Activated CD4-positive, alpha-beta T cell treated with anti-CD3 and anti-CD28 coated beads for 36 hours (primary cell): ENCODE results near the gene DVL1. TPM values are rescaled to one million over a fixed set of nuclear protein-coding genes. Genes with fewer than 3 reads are reported as not detected.
A peak's percentile ranks its signal among the peaks of the same experiment; 100 is the strongest.

Experiments
- ATAC-seq: fragments of 200-7000 bp; cut with Tn5 transposase; one replicate; pipeline ENCODE4 v1.10.0; 2021; ENCODE audit warnings: mild to moderate bottlenecking, moderate library complexity
- CTCF ChIA-PET: fragments of 350-600 bp; sonication (Branson Sonifier 250); formaldehyde crosslinking; loops from one replicate; lab custom pipeline; 2021; ENCODE audit warnings: antibody characterized with exemption; lab: Charles Lee
- POLR2A ChIA-PET: fragments of 350-600 bp; sonication (Branson Sonifier 250); formaldehyde crosslinking; loops from one replicate; lab custom pipeline; 2021; ENCODE audit warnings: antibody characterized with exemption, inconsistent platforms; lab: Charles Lee
- DNase-seq: peaks from one replicate; pipeline ENCODE4 v3.0.0-alpha.2; 2020
- H3K27ac Mint-ChIP-seq: one replicate; pipeline ENCODE4 v1.8.0; 2021; ENCODE audit warnings: mixed read lengths
- H3K27me3 Mint-ChIP-seq: one replicate; pipeline ENCODE4 v1.8.0; 2021; ENCODE audit warnings: mixed read lengths
- H3K36me3 Mint-ChIP-seq: one replicate; pipeline ENCODE4 v1.8.0; 2021; ENCODE audit warnings: low read depth, mixed read lengths
- H3K4me1 Mint-ChIP-seq: one replicate; pipeline ENCODE4 v1.8.0; 2021; ENCODE audit warnings: mixed read lengths
- H3K4me3 Mint-ChIP-seq: one replicate; pipeline ENCODE4 v1.8.0; 2021; ENCODE audit warnings: mild to moderate bottlenecking, moderate library complexity, mixed read lengths
- H3K9me3 Mint-ChIP-seq: one replicate; pipeline ENCODE4 v1.8.0; 2021; ENCODE audit warnings: low read depth, mixed read lengths
- intact Hi-C, 2 experiments: fragments of 100-400 bp; cut with DNase I in 1 of 2; cut with micrococcal nuclease in 1 of 2; formaldehyde crosslinking; loops; one replicate each; pipeline versions ENCODE4 v1.14.2 to v1.15.1; 2022 to 2024; cut with DNase I, micrococcal nuclease
- total RNA-seq, 2 experiments: library from RNA; stranded (reverse); gene quantifications; one replicate each; pipeline ENCODE4 v1.2.3, GENCODE V29; 2021

The DVL1 gene
- total RNA-seq, 2 experiments from 2014 or later: 35.3 to 35.5 TPM

DNA sequence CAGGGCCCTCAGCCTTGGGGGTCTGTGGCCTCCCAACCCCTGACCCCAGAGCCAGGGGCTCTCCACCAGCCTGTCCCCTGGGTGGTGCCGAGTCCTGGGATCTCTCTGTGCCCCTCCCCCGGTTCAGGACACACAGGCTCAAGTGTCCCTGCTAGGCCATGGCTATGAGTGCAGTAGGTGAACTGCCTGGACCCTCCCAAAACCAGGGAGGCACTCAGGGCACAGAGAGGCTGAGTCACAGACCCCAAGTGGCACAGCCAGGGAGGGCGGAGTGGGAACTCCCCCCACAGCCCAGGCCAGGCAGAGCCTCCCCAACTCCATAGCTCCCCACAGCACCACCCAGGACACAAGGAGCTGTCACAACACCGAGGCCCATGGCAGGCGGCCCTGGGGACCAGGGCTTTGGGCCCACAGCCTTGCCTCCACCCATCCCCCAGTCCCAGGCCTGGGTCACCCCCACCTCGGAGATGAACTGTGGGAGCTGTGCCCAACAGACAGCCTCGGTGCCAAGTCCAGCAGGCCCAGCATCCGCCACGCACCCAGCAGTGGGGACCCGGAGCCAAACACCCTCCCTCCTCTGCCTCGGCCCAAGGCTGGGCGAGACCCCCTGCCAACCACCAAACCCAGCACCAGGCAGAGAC, 3.2 kb downstream of the DVL1 start:
- Mint-ChIP-seq H3K4me3 (no peak overlapping the region), H3K36me3 (peaks cover 6% of the 10 kb centered on the region), H3K27ac (no peak overlapping the region), H3K27me3 (no peaks in the 10 kb centered on the region), H3K4me1 (peaks cover 20% of the 10 kb centered on the region), H3K9me3 (no peaks in the 10 kb centered on the region)
- ChIA-PET POLR2A (interaction anchor here (0.7 kb wide), 1 partner anchor 14 kb away, joined by 3 read pairs; no protein-coding TSS in a partner anchor), CTCF (no interaction called here)
- intact Hi-C loops: no loop called here
- no peak for ATAC-seq
- DNase-seq: no peak

DNA sequence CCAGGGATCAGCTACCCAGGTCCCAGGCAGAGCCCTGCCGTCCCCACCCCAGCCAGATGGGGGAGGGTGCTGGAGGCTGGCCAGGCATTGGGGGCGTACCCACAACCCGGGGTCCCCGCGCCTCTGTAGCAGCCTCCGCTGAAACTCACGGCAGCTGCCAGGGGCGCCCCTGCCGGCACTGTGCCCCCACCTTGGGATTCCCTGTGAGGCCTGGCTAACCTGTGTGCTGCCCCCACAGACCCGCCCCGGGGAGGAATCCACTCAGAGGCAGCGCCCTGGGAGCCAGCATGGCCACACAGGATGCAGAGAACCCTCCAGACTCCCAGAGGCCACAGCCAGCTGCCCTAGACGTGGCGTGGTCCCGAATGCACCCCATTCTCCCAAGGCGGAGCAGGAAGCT, 3.8 kb downstream of the DVL1 start:
- peaks cover 20% of the 10 kb centered on the region for H3K4me1 Mint-ChIP-seq
- DNase-seq (no peak), ATAC-seq (no peak)
- ChIA-PET POLR2A (no interaction called here), CTCF (no interaction called here)
- no peaks in the 10 kb centered on the region for H3K9me3 Mint-ChIP-seq
- H3K27ac Mint-ChIP-seq: no peak overlapping the region
- H3K27me3 Mint-ChIP-seq: no peaks in the 10 kb centered on the region
- intact Hi-C loops: no loop called here
- H3K4me3 Mint-ChIP-seq: no peak overlapping the region
- H3K36me3 Mint-ChIP-seq: peaks cover 11% of the 10 kb centered on the region

DNA sequence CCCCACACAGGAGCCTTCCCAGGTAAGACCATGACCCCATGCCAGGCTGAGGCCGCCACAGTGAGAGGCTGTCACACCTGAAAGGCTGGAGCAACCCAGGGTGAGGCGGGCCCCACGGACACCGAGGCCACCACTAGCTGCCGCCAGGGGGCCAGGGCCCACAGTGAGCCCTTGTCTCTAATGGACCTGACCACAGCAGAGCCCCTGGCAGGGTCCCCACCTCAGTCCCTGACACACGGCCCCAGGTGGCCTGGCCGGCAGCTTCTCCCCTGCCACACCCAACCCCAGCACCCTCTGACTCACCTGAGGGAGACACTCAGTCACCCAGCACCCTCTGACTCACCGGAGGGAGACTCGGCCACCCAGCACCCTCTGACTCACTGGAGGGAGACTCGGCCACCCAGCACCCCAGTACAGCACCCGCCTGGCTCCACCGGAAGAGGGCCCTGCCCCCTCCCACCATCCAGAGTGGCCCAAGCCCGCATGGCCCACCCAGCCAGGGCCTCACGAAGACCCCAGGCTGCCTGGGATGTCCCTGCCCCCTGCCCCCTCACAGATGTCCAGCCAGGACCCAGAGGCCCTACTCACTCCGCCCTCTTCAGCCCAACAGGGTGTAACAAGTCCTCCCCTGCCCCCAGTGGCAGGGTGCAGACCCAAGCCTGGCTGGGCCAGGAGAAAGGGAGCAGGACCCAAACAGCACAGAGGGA, 4.4 kb downstream of the DVL1 start:
- intact Hi-C loops: no loop called here

DNA sequence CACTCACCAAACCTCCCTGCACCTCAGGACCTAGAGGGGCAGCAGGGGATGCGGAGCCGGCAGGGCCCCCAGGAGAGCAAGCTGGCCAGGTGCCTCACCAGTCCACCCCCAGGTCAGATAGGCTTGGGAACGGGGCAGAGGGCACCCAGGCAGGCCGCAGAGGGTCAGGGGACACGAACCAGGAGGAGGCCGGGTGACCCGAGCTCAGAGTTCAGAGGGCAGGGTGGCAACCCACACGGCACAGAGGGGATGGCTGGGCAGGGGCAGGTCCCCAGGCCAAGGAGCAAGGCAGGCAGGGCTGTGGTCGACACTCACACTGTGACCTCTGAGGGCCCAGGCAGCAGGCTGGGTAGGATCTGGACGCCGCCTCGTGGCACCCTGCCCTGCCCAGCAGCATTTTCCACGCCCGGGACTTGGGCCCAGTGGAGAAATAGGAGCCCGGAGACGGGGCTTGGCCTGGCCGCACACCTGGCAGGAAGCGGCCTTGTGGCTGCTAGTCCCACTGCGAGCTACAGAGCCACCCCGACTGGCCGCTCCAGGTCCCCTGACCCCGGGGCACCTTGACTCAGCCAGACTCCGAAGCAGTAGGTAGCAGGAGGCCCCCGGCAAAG, 5.3 kb downstream of the DVL1 start:
- CTCF ChIA-PET: no interaction called here
- POLR2A ChIA-PET: no interaction called here
- Mint-ChIP-seq H3K9me3 (no peaks in the 10 kb centered on the region), H3K36me3 (peaks cover 11% of the 10 kb centered on the region), H3K27ac (no peak overlapping the region), H3K4me3 (no peak overlapping the region), H3K4me1 (peaks cover 20% of the 10 kb centered on the region), H3K27me3 (no peaks in the 10 kb centered on the region)
- DNase-seq (no peak), ATAC-seq (no peak)
- intact Hi-C loops: no loop called here

More for the DNA sequence above, 4.4 kb downstream of the DVL1 start:
- H3K36me3 Mint-ChIP-seq: peaks cover 11% of the 10 kb centered on the region
- H3K9me3 Mint-ChIP-seq: no peaks in the 10 kb centered on the region
- H3K4me3 Mint-ChIP-seq: no peak overlapping the region
- DNase-seq (peak; percentile 82), ATAC-seq (peak; percentile 69)
- ChIA-PET CTCF (no interaction called here), POLR2A (no interaction called here)
- H3K4me1 Mint-ChIP-seq: peaks cover 20% of the 10 kb centered on the region
- no peaks in the 10 kb centered on the region for H3K27me3 Mint-ChIP-seq
- H3K27ac Mint-ChIP-seq: no peak overlapping the region

DNA sequence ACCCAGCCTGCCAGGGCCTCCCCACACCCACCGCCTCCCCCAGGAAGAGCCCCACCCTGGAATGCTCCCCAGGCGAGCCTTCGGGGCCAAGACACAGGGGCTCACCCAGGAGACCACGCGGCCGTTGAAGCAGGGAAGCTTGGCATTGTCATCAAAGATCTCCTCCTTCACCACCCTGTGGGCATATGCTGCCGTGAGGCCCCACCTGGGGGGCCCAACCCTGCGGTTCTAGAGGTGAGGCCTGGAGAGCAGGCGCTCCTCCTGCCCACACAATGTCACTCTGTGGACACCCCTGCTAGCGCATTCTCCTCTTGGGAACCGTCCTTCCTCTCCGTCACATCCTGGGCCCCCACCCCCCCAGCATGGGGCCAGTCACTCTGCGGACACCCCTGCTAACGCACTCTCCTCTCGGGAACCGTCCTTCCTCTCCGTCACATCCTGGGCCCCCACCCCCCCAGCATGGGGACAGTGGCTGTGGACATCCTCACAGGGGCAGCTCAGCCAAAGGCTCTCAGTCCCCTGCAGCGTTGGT, 6.6 kb downstream of the DVL1 start:
- H3K4me1 Mint-ChIP-seq: peaks cover 18% of the 10 kb centered on the region
- no peak overlapping the region for H3K27ac Mint-ChIP-seq
- ATAC-seq: no peak
- no peaks in the 10 kb centered on the region for H3K9me3 Mint-ChIP-seq
- CTCF ChIA-PET: no interaction called here
- H3K4me3 Mint-ChIP-seq: no peak overlapping the region
- intact Hi-C loops: no loop called here
- POLR2A ChIA-PET: no interaction called here
- DNase-seq: no peak
- H3K36me3 Mint-ChIP-seq: peaks cover 11% of the 10 kb centered on the region
- no peaks in the 10 kb centered on the region for H3K27me3 Mint-ChIP-seq

DNA sequence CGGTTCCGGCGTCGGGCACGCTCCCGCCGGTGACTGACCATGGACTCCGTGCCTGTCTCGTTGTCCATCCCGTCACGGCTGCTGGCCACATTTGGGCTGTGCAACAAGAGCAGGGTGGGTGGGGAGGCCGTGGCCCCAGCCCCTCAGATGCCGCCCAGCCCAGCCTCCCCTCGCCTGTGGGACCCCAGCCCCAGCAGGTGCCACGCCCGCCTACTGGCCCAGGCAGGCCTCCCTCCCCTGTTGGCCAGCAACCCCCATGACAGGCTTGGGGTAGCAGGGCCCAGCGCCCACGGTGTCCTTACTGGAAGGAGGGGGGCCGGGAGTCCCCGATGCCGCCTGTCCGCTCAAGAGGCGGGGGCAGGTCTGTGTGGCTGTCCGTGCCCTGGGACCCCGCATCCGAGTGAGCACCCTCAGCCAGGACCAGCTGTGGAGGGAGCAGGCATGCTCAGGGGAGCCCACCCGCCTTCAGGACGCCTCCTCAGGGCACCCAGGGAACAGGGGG, 7.1 kb downstream of the DVL1 start:
- H3K9me3 Mint-ChIP-seq: no peaks in the 10 kb centered on the region
- ChIA-PET POLR2A (no interaction called here), CTCF (no interaction called here)
- H3K36me3 Mint-ChIP-seq: peaks cover 11% of the 10 kb centered on the region
- H3K4me1 Mint-ChIP-seq: peaks cover 13% of the 10 kb centered on the region
- no peak overlapping the region for H3K4me3 Mint-ChIP-seq
- no peak overlapping the region for H3K27ac Mint-ChIP-seq
- DNase-seq (no peak), ATAC-seq (no peak)
- intact Hi-C loops: no loop called here
- no peaks in the 10 kb centered on the region for H3K27me3 Mint-ChIP-seq

DNA sequence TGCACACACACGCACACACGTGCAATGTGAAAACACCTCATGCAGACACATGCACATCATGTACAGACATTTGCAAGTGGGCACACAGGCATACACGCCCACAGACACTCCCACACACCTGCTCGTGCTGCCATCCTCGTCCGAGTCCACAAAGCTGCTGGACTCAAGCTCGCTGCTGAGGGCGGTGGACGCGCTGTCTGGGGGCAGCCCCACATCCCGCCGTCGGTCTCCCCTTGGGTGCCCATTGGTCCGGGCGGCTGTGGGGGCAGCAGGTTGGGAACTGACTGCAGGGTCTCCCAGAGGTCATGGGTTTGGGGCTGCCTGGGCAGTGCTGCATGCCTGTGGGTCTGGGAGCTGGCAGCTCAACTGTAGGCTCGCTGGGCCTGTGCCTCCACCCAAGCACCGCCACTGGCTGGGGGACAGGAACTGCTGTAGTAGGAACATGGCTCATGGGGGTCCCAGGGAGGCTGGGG, 7.6 kb downstream of the DVL1 start:
- H3K36me3 Mint-ChIP-seq: peaks cover 11% of the 10 kb centered on the region
- ChIA-PET POLR2A (no interaction called here), CTCF (no interaction called here)
- no peak overlapping the region for H3K27ac Mint-ChIP-seq
- no peak overlapping the region for H3K4me3 Mint-ChIP-seq
- H3K4me1 Mint-ChIP-seq: peaks cover 8% of the 10 kb centered on the region
- intact Hi-C loops: no loop called here
- no peaks in the 10 kb centered on the region for H3K27me3 Mint-ChIP-seq
- no peak for ATAC-seq
- no peaks in the 10 kb centered on the region for H3K9me3 Mint-ChIP-seq
- no peak for DNase-seq

DNA sequence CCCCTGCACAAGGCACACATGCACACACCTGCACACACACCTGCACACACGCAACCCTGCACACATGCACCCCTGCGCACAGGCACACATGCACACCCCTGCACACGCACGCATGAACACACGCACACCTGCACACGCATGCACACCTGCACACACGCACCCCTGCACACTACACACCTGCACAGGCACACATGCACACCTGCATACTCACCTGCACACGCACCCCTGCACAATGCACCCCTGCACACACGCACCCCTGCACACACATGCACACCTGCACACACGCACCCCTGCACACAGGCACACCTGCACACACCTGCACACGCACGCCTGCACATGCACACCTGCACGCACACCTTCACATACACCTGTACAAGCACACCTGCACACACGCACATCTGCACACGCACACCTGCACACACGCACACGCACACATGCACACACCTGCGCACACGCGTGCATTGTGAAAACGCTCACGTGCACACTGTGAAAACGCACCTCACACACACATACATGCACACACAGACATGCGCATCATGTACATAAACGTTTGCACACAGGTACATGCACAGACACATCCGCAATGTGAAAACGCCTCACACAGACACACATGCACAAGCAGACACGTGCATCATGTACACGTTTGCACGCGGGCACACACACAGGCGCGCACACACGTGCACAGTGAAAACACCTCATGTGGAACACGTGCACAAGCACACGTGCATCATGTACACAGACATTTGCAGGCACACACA, 8.2 kb downstream of the DVL1 start:
- no peak overlapping the region for H3K27ac Mint-ChIP-seq
- H3K9me3 Mint-ChIP-seq: no peaks in the 10 kb centered on the region
- no peak overlapping the region for H3K4me3 Mint-ChIP-seq
- intact Hi-C loops: no loop called here
- H3K27me3 Mint-ChIP-seq: no peaks in the 10 kb centered on the region
- CTCF ChIA-PET: interaction anchor here (0.7 kb wide), 1 partner anchor 69 kb away, joined by 3 read pairs; no protein-coding TSS in a partner anchor
- peaks cover 5% of the 10 kb centered on the region for H3K4me1 Mint-ChIP-seq
- peaks cover 11% of the 10 kb centered on the region for H3K36me3 Mint-ChIP-seq
- POLR2A ChIA-PET: no interaction called here
- DNase-seq (no peak), ATAC-seq (no peak)

DNA sequence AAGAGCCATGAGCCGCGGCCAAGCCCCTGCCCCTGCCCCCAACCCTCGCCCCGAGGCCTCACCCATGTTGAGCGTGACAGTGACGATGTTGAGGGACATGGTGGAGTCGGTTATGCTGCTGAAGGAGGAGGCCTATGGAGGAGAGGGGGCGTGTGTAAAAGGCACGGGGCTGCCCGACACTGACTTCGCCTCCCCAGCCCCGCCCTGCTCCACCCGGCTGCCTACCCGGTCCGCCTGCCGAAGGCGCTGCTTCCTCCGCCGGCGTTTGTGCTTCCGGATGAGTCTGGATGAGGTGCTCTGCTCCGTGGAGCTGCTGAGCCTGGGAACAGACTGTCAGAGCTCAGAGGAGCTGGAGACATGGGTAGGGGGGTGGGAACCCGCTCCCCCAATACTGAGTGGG, 9.0 kb downstream of the DVL1 start:
- H3K9me3 Mint-ChIP-seq: no peaks in the 10 kb centered on the region
- intact Hi-C loops: no loop called here
- H3K27ac Mint-ChIP-seq: no peak overlapping the region
- DNase-seq: no peak
- CTCF ChIA-PET: interaction anchor here (0.7 kb wide), 1 partner anchor 69 kb away, joined by 3 read pairs; no protein-coding TSS in a partner anchor
- POLR2A ChIA-PET: no interaction called here
- peaks cover 5% of the 10 kb centered on the region for H3K4me1 Mint-ChIP-seq
- ATAC-seq: no peak
- no peaks in the 10 kb centered on the region for H3K27me3 Mint-ChIP-seq
- H3K4me3 Mint-ChIP-seq: no peak overlapping the region
- peaks cover 11% of the 10 kb centered on the region for H3K36me3 Mint-ChIP-seq

DNA sequence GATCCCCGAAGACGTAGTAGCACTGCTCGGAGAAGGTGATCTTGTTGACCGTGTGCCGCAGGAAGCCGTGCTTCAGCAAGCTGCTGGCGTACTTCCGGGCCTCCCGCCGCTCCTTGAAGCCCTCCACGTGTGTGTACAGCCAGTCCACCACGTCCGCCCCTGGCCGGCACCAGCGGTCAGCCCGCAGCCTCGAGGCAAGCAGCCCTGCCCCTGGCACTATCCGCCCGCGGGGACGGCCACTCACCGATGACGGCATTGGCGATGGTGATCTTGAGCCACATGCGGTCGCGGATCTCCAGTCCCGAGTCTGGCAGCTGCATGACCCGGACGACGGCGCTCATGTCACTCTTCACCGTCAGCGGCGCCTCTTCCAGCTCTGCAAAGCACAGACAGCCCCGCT, 10.9 kb downstream of the DVL1 start:
- CTCF ChIA-PET: interaction anchor here (1.0 kb wide), 1 partner anchor 37 kb away, joined by 3 read pairs; the partner anchor contains the start of gene AURKAIP1
- no peaks in the 10 kb centered on the region for H3K9me3 Mint-ChIP-seq
- POLR2A ChIA-PET: no interaction called here

DNA sequence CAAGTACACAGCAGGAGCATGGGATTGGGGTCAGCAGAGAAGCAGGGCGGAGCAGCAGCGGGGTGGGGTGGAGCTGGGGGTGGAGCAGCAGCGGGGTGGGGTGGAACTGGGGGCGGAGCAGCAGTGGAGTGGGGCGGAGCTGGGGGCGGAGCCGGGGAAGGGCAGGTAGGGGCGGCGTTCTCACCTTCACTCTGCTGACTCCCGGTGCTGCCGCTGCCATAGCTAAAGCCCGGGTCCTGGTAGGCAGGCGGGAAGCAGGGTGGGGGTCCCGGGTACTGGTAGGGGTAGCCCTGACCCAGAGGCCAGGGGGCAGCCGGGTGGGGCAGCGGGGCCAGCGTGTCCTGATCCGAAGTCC, 11.4 kb downstream of the DVL1 start:
- ChIA-PET CTCF (interaction anchor here (1.0 kb wide), 1 partner anchor 38 kb away, joined by 3 read pairs; the partner anchor contains the start of gene AURKAIP1), POLR2A (no interaction called here)
- ATAC-seq (peak; percentile 83), DNase-seq (peak; percentile 72)
- H3K27ac Mint-ChIP-seq: no peak overlapping the region
- H3K36me3 Mint-ChIP-seq: peaks cover 11% of the 10 kb centered on the region
- no peaks in the 10 kb centered on the region for H3K9me3 Mint-ChIP-seq
- intact Hi-C loops: loop anchor here in 1 of 2 experiments (1.0 kb wide), 1 partner anchor 13 kb away; the partner anchor contains the start of genes CPTP and INTS11
- no peaks in the 10 kb centered on the region for H3K27me3 Mint-ChIP-seq
- H3K4me3 Mint-ChIP-seq: no peak overlapping the region
- no peaks in the 10 kb centered on the region for H3K4me1 Mint-ChIP-seq

More for the DNA sequence above, 10.9 kb downstream of the DVL1 start:
- Mint-ChIP-seq H3K4me3 (no peak overlapping the region), H3K36me3 (peaks cover 11% of the 10 kb centered on the region), H3K4me1 (no peaks in the 10 kb centered on the region), H3K27ac (no peak overlapping the region), H3K27me3 (no peaks in the 10 kb centered on the region)
- intact Hi-C loops: no loop called here
- DNase-seq: no peak
- no peak for ATAC-seq
